ENCODE results near the gene RLN3.

DNA sequence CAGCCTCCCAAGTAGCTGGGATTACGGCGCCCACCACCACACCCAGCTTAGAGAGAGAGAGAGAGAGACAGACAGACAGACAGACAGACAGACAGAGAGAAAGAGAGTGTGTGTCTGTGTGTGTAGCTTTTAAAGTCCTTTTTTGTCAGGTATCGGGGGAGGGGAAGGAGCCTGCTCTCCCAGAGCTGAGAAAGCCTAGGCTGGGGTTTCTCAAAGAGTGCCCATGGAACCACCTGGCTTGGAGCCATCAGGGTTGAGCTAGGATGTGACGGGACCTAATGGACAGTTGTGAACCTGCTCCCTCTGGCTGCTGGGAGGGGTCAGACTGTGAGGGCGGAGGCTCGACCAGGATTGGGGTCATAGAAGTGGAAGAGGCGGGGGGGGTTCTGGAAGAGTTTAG is 38.5 kb upstream of the RLN3 start:
- TF ChIP-seq, protein P1, sequence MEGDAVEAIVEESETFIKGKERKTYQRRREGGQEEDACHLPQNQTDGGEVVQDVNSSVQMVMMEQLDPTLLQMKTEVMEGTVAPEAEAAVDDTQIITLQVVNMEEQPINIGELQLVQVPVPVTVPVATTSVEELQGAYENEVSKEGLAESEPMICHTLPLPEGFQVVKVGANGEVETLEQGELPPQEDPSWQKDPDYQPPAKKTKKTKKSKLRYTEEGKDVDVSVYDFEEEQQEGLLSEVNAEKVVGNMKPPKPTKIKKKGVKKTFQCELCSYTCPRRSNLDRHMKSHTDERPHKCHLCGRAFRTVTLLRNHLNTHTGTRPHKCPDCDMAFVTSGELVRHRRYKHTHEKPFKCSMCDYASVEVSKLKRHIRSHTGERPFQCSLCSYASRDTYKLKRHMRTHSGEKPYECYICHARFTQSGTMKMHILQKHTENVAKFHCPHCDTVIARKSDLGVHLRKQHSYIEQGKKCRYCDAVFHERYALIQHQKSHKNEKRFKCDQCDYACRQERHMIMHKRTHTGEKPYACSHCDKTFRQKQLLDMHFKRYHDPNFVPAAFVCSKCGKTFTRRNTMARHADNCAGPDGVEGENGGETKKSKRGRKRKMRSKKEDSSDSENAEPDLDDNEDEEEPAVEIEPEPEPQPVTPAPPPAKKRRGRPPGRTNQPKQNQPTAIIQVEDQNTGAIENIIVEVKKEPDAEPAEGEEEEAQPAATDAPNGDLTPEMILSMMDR (optimal IDR thresholded peaks at IDR 0.05 in 1 of 3, IDR thresholded peaks at IDR 0.05 in 1 of 3, conservative IDR thresholded peaks at IDR 0.05 in 1 of 3; ENCODE audit: extremely low read depth in 1 of 3, insufficient read depth in 2 of 3, low read length in 3 of 3), result no peak
- no peak for TF ChIP-seq EZH2 (IDR thresholded peaks at IDR 0.05; ENCODE audit: low read length)

Data from keratinocyte (primary cell).